Erythroblast (primary cell): Measurements from ENCODE around the gene ZBTB7B.

Source experiments
- GATA1 ChIP-seq: IDR thresholded peaks from 2 replicates; pipeline ENCODE4 v1.6.1; 2011; ENCODE audit warnings: low read depth, mild to moderate bottlenecking, control low read depth, low read length, moderate library complexity
- POLR2A ChIP-seq: IDR thresholded peaks from 2 replicates; pipeline ENCODE4 v1.6.1; 2011; ENCODE audit warnings: mild to moderate bottlenecking, low read length

DNA sequence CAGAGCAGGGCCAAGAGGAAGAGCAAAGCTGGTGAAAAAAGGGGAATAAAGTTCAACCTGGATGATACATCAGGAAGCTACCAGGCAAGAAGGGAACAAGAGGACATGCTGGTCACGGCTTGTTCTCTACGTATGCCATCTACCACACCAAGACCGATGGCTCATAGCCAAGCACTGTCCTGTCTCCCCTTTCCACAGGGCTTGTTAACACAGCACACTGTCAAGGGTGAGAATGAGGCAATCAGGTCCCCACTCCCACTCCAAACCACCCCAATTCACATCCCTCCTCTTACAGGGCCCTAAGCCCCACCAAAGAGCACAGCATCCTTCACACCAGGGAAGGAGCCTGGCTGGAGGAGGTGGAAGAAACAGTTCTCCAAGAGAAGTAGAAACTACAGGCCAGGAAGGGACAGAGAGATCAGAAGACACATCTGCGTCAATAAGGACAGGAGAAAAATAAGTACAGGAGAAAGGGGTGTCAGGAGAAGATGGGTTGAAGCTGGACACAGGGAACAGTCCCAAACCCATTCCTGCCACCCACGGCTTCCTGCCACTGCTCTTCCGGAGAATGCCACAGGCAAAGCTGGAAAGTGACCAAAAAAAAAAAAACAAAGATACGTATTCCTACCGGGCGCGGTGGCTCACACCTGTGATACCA lies 31.1 kb upstream of the ZBTB7B start:
- TF ChIP-seq POLR2A = no peak
- no peak for TF ChIP-seq GATA1
